Upper lobe of right lung (tissue), 1 donor: Measurements from ENCODE around the gene CFAP20DC. TPM values are rescaled to one million over a fixed set of nuclear protein-coding genes. Genes with fewer than 3 reads are reported as not detected.
"Not testable (repeated sequence)": the region's sequence is repeated elsewhere in the genome, so short reads cannot be mapped to it uniquely, and the experiment has no call there.

Source experiments
- ATAC-seq: fragments of 200-7000 bp; cut with Tn5 transposase; one replicate; pipeline ENCODE4 v1.9.1; 2020; ENCODE audit warnings: mild to moderate bottlenecking, moderate library complexity
- DNase-seq: peaks from one replicate; pipeline ENCODE4 v3.0.0-alpha.2; 2020
- H3K27ac ChIP-seq: fragments of 200-600 bp; one replicate; pipeline ENCODE4 v1.8.0; 2022
- H3K27me3 ChIP-seq: fragments of 200-600 bp; one replicate; pipeline ENCODE4 v1.8.0; 2022; ENCODE audit warnings: mild to moderate bottlenecking
- H3K36me3 ChIP-seq: fragments of 200-600 bp; one replicate; pipeline ENCODE4 v1.8.0; 2022
- H3K4me1 ChIP-seq: fragments of 200-600 bp; one replicate; pipeline ENCODE4 v1.8.0; 2022
- H3K4me3 ChIP-seq: fragments of 200-600 bp; one replicate; pipeline ENCODE4 v1.8.0; 2022; ENCODE audit warnings: mild to moderate bottlenecking
- H3K9me3 ChIP-seq: fragments of 200-600 bp; one replicate; pipeline ENCODE4 v1.8.0; 2022
- intact Hi-C: fragments of 100-400 bp; cut with DNase I; formaldehyde crosslinking; loops from one replicate; pipeline ENCODE4 v1.11.0; 2022
- total RNA-seq: library from RNA; stranded (reverse); fragmentation: NEBNext Ultra II Directional; extraction: Animal tissue kit (Norgen Biotek cat#: 25700); gene quantifications from one replicate; pipeline ENCODE4 v1.2.1, GENCODE V29; 2021
- TF ChIP-seq, protein P1 (sequence below): fragments of 200-600 bp; IDR thresholded peaks from one replicate; pipeline ENCODE4 v1.8.0; 2022; ENCODE audit warnings: antibody characterized with exemption
- donor health status: DM: no; HTN: yes; CAD: no; lungs with severe emphysema.

The CFAP20DC gene
- total RNA-seq, 1 donor from 2014 or later: not detected

- H3K27ac ChIP-seq: no peak overlapping the region
- H3K9me3 ChIP-seq: no peaks in the 10 kb centered on the region
- H3K4me1 ChIP-seq: peaks cover 4% of the 10 kb centered on the region
- no peak overlapping the region for H3K4me3 ChIP-seq
- H3K27me3 ChIP-seq: no peaks in the 10 kb centered on the region
- no peaks in the 10 kb centered on the region for H3K36me3 ChIP-seq
- TF ChIP-seq, protein P1, sequence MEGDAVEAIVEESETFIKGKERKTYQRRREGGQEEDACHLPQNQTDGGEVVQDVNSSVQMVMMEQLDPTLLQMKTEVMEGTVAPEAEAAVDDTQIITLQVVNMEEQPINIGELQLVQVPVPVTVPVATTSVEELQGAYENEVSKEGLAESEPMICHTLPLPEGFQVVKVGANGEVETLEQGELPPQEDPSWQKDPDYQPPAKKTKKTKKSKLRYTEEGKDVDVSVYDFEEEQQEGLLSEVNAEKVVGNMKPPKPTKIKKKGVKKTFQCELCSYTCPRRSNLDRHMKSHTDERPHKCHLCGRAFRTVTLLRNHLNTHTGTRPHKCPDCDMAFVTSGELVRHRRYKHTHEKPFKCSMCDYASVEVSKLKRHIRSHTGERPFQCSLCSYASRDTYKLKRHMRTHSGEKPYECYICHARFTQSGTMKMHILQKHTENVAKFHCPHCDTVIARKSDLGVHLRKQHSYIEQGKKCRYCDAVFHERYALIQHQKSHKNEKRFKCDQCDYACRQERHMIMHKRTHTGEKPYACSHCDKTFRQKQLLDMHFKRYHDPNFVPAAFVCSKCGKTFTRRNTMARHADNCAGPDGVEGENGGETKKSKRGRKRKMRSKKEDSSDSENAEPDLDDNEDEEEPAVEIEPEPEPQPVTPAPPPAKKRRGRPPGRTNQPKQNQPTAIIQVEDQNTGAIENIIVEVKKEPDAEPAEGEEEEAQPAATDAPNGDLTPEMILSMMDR: no peak
- ATAC-seq (no peak), DNase-seq (no peak)
- intact Hi-C loops: no loop called here
Measured at GRCh38 chr3:58697561-58697960, 352.3 kb downstream of the CFAP20DC start.

GRCh38 chr3:58696813-58697212, 353.0 kb downstream of the CFAP20DC start:
- H3K27me3 ChIP-seq, ATAC-seq, H3K4me1 ChIP-seq, intact Hi-C loops, H3K27ac ChIP-seq, H3K36me3 ChIP-seq, DNase-seq, H3K9me3 ChIP-seq, H3K4me3 ChIP-seq: not testable (repeated sequence)

DNA sequence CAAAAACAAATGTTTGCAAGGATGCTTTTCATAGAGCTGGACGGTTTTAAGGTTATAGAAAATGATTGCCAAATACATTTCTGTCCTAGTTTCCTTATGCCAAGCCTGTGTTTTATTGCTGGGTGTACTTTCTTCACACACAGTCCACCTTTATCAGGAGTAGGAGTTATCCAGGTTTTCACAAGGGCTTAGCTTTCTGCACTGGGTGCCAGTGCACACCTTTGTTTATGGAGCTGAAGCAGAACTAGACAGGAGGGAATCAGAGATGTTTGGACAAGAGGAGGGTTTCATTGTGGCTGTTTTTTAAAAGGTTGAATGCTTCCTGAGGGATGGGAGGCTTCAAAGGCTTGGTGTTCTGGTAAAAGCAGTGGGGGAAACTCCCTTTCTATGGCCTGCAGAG, 353.7 kb downstream of the CFAP20DC start:
- no peak overlapping the region for H3K27ac ChIP-seq
- no peaks in the 10 kb centered on the region for H3K36me3 ChIP-seq
- no peaks in the 10 kb centered on the region for H3K9me3 ChIP-seq
- TF ChIP-seq, protein P1: no peak
- no peak overlapping the region for H3K4me3 ChIP-seq
- intact Hi-C loops: no loop called here
- DNase-seq (no peak), ATAC-seq (no peak)
- no peaks in the 10 kb centered on the region for H3K27me3 ChIP-seq
- no peaks in the 10 kb centered on the region for H3K4me1 ChIP-seq

GRCh38 chr3:58695284-58695683, 354.5 kb downstream of the CFAP20DC start:
- H3K27me3 ChIP-seq, H3K4me3 ChIP-seq, DNase-seq, H3K36me3 ChIP-seq, H3K4me1 ChIP-seq, H3K27ac ChIP-seq, ATAC-seq, H3K9me3 ChIP-seq, intact Hi-C loops: not testable (repeated sequence)

DNA sequence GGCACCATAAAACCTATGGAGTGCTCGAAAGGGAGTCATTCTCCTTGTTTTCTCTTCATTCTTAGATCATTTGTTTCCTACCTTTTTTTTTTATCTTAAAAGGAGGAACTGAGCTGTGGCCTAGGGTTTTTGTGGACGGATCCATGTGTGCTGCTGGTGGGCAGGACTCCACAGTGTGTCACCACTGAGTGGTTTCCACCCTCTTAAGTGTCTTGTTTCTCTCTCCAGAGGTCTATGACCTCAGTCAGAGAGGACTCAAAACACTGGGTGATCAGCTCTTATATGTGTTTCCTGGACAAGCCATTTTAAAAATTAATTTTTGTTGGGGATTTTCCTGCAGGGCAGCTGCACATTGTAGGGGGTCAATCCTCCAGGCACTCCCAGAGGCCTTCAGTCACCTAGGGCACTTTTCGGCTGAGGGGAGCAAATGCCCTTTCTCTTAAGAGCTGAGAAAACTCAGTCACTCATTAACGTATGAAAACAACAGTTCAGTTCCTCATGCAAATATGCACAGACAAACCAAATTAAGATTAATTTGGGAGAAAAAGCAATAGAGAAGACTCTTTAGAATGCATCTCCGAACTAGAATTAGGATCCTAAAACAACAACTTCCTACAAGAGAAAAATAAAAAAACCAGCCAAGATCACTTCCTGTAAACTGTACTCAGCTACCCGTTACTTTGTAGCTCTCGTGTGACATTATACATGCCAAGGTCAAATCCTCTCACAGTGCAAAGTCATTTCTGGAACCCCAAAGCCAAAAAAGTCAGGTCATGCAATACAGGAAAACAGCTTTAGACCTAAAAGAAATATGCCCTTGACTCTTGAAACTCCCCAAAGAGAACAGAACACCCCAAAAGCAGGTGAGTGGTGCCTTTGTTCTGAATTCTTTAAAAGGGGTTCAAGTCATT, 355.6 kb downstream of the CFAP20DC start:
- Histone ChIP-seq H3K27me3 (no peaks in the 10 kb centered on the region), H3K36me3 (no peaks in the 10 kb centered on the region), H3K9me3 (no peaks in the 10 kb centered on the region), H3K27ac (no peak overlapping the region), H3K4me1 (no peaks in the 10 kb centered on the region), H3K4me3 (no peak overlapping the region)
- ATAC-seq (no peak), DNase-seq (no peak)
- TF ChIP-seq, protein P1: no peak
- intact Hi-C loops: no loop called here

- Histone ChIP-seq H3K4me3 (no peak overlapping the region), H3K27me3 (no peaks in the 10 kb centered on the region), H3K36me3 (no peaks in the 10 kb centered on the region), H3K27ac (no peak overlapping the region), H3K4me1 (no peaks in the 10 kb centered on the region), H3K9me3 (no peaks in the 10 kb centered on the region)
- TF ChIP-seq, protein P1: no peak
- intact Hi-C loops: no loop called here
- no peak for ATAC-seq
- DNase-seq: no peak
Measured at GRCh38 chr3:58692484-58692883, 357.3 kb downstream of the CFAP20DC start.
